ENCODE data around the gene UTS2R.

The UTS2R gene

DNA sequence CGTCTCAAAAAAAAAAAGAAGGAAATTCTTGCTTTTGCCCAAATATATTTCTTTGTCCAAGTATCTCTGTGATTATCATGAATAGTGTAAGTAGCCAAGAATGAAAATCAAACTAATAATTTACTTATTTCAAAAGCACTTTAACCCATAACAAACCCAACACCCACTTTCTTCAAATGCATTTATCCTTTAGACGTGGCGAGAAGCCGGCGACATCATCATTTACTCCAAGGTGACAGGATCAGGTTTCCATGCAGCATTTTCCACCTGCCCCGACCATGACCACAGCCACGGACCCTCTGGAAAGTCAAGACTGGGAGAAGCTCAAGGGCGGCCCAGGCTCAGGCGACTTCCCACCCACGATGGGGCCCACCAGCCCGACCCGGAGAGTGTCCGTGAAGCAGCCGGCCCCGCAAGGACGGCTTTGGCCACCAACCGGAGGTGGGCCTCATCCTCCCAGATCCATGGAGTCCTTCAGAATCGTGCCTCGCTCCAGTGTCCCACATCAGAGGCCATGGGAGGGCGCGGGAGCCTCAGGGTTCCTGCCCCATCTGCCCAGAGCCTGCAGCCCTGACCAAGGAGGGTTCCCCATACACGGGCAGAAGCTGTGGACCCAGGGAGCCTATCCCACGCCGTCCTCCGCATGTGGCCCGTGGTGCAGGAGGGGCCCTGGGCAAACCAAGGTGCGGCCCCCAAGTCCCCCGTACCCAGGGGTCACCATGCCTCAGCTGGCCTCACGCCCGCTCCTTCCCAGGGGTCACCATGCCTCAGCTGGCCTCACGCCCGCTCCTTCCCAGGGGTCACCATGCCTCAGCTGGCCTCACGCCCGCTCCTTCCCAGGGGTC is 18.7 kb downstream of the UTS2R start:
- H3K4me3 ChIP-seq (ENCODE audit: low read depth, low read length): no peak overlapping the region
- H3K36me3 ChIP-seq (ENCODE audit: control insufficient read depth in 2 of 2, insufficient read depth in 1 of 2, low read length in 2 of 2): peaks cover 0 to 20% of the 10 kb centered on the region in 2 experiments; a peak in 1 of 3 replicates
- no peaks in the 10 kb centered on the region for H3K4me1 ChIP-seq (ENCODE audit: control insufficient read depth, insufficient read depth, low read length)
- POLR2A ChIA-PET: no interaction called here
- H3K9me3 ChIP-seq (ENCODE audit: control insufficient read depth, insufficient read depth, low read depth, low read length): no peaks in the 10 kb centered on the region
- CTCF ChIA-PET: interaction anchor here (0.5 kb wide), 1 partner anchor 17 kb away, joined by 4 read pairs; no protein-coding TSS in a partner anchor
- H3K27ac ChIP-seq (ENCODE audit: extremely low read depth, low read depth, low read length): no peak overlapping the region
- TF ChIP-seq ZBTB21 (tag by site-specific recombination; IDR thresholded peaks at IDR 0.05) (no peak), ZNF366 (tag by site-specific recombination; conservative IDR thresholded peaks at IDR 0.05) (0 out of 2 replicates have a peak, but pooled peaks have one; percentile 13), ZNF37A (tag by site-specific recombination; IDR thresholded peaks at IDR 0.05) (no peak), ZFP69B (tag by site-specific recombination; IDR thresholded peaks at IDR 0.05) (peak; percentile 63), ZNF660 (tag by site-specific recombination; IDR thresholded peaks at IDR 0.05) (no peak), ZNF274 (IDR thresholded peaks at IDR 0.05; ENCODE audit: low read length) (no peak), ZNF274 (tag by site-specific recombination; IDR thresholded peaks at IDR 0.05; ENCODE audit: borderline replicate concordance) (no peak)
- TF ChIP-seq, protein P1, sequence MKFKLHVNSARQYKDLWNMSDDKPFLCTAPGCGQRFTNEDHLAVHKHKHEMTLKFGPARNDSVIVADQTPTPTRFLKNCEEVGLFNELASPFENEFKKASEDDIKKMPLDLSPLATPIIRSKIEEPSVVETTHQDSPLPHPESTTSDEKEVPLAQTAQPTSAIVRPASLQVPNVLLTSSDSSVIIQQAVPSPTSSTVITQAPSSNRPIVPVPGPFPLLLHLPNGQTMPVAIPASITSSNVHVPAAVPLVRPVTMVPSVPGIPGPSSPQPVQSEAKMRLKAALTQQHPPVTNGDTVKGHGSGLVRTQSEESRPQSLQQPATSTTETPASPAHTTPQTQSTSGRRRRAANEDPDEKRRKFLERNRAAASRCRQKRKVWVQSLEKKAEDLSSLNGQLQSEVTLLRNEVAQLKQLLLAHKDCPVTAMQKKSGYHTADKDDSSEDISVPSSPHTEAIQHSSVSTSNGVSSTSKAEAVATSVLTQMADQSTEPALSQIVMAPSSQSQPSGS (tag by site-specific recombination; IDR thresholded peaks at IDR 0.05; ENCODE audit: low read depth): peak; percentile 64
- TF ChIP-seq, protein P2, sequence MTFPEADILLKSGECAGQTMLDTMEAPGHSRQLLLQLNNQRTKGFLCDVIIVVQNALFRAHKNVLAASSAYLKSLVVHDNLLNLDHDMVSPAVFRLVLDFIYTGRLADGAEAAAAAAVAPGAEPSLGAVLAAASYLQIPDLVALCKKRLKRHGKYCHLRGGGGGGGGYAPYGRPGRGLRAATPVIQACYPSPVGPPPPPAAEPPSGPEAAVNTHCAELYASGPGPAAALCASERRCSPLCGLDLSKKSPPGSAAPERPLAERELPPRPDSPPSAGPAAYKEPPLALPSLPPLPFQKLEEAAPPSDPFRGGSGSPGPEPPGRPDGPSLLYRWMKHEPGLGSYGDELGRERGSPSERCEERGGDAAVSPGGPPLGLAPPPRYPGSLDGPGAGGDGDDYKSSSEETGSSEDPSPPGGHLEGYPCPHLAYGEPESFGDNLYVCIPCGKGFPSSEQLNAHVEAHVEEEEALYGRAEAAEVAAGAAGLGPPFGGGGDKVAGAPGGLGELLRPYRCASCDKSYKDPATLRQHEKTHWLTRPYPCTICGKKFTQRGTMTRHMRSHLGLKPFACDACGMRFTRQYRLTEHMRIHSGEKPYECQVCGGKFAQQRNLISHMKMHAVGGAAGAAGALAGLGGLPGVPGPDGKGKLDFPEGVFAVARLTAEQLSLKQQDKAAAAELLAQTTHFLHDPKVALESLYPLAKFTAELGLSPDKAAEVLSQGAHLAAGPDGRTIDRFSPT (tag by site-specific recombination; IDR thresholded peaks at IDR 0.05): no peak
- TF ChIP-seq, protein P3, sequence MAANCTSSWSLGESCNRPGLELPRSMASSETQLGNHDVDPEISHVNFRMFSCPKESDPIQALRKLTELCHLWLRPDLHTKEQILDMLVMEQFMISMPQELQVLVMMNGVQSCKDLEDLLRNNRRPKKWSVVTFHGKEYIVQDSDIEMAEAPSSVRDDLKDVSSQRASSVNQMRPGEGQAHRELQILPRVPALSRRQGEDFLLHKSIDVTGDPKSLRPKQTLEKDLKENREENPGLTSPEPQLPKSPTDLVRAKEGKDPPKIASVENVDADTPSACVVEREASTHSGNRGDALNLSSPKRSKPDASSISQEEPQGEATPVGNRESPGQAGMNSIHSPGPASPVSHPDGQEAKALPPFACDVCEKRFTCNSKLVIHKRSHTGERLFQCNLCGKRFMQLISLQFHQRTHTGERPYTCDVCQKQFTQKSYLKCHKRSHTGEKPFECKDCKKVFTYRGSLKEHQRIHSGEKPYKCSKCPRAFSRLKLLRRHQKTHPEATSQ (tag by site-specific recombination; IDR thresholded peaks at IDR 0.05): no peak

DNA sequence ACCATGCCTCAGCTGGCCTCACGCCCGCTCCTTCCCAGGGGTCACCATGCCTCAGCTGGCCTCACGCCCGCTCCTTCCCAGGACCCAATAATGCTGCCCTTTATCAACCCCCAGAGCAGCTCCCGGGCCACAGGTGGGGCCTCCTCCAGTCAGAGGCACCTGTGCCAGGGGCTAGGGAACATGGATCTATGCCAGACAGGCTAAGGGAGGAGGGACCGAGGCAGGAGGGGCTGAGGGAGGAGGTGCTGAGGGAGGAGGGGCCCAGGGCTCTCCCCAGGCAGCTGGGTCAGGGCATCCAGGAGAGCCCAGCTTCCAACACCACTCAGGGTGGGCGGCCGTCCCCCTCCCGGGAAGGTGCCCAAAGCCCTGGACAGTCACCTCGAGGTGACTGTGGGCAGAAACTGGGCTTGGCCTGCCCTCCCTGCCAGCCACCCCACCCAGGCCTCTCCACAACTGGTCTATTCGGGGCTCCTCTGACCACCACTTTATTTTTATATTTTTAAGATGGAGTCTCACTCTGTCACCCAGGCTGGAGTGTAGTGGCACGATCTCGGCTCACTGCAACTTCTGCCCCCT is 19.4 kb downstream of the UTS2R start:
- Histone ChIP-seq H3K4me3 (ENCODE audit: low read depth, low read length) (no peak overlapping the region), H3K9me3 (ENCODE audit: control insufficient read depth, insufficient read depth, low read depth, low read length) (no peaks in the 10 kb centered on the region), H3K27ac (ENCODE audit: extremely low read depth, low read depth, low read length) (no peak overlapping the region), H3K4me1 (ENCODE audit: control insufficient read depth, insufficient read depth, low read length) (no peaks in the 10 kb centered on the region), H3K36me3 (ENCODE audit: control insufficient read depth in 2 of 2, insufficient read depth in 1 of 2, low read length in 2 of 2) (peaks cover 0 to 20% of the 10 kb centered on the region in 2 experiments; a peak in 1 of 3 replicates)
- TF ChIP-seq SCRT1 (tag by site-specific recombination; IDR thresholded peaks at IDR 0.05; ENCODE audit: borderline replicate concordance) (peak; percentile 53; the same call in 1 of the 2 replicates), SCRT2 (tag by site-specific recombination; IDR thresholded peaks at IDR 0.05) (0 out of 2 replicates have a peak, but pooled peaks have one; percentile 33), KLF7 (tag by site-specific recombination; IDR thresholded peaks at IDR 0.05; ENCODE audit: borderline replicate concordance) (no peak)
- ChIA-PET POLR2A (no interaction called here), CTCF (interaction anchor here (0.5 to 0.6 kb wide), 2 partner anchors 17 to 61 kb away, joined by 3 to 4 read pairs; no protein-coding TSS in a partner anchor)

DNA sequence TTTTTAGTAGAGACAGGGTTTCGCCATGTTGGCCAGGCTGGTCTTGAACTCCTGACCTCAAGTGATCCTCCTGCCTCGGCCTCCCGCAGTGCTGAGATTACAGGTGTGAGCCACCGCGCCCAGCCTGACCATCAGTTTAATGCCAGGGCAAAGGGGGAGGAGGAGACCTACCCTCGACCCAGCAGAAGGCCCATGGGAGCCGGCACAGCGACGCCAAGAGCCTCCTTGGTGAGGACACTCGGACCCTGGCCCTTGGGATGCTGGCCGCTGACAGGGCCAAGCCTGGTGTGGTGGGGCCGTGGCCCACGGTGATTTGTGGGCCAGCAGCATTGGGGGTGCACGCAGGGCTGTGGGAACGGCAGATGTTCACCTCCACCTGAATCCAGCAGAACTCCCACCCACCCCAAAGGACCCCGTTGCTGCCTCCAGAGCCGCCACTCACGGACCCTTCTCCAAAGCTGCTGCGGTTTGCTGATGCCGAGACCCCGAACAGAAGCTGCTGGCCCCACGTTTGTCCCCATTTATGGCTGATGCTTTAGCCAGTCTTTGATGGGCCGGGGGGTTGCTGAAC is 20.0 kb downstream of the UTS2R start:
- ChIA-PET CTCF (interaction anchor here (0.6 kb wide), 1 partner anchor 62 kb away, joined by 3 read pairs; no protein-coding TSS in a partner anchor), POLR2A (interaction anchor here (0.7 kb wide), 1 partner anchor 11 kb away, joined by 3 read pairs; no protein-coding TSS in a partner anchor)
- Histone ChIP-seq H3K9me3 (ENCODE audit: control insufficient read depth, insufficient read depth, low read depth, low read length) (no peaks in the 10 kb centered on the region), H3K27ac (ENCODE audit: extremely low read depth, low read depth, low read length) (no peak overlapping the region), H3K4me1 (ENCODE audit: control insufficient read depth, insufficient read depth, low read length) (no peaks in the 10 kb centered on the region), H3K4me3 (ENCODE audit: low read depth, low read length) (no peak overlapping the region), H3K36me3 (ENCODE audit: control insufficient read depth in 2 of 2, insufficient read depth in 1 of 2, low read length in 2 of 2) (peaks cover 0 to 20% of the 10 kb centered on the region in 2 experiments; a peak in 1 of 3 replicates)
- TF ChIP-seq YY1 (tag by site-specific recombination; IDR thresholded peaks at IDR 0.05): no peak
- TF ChIP-seq, protein P4, sequence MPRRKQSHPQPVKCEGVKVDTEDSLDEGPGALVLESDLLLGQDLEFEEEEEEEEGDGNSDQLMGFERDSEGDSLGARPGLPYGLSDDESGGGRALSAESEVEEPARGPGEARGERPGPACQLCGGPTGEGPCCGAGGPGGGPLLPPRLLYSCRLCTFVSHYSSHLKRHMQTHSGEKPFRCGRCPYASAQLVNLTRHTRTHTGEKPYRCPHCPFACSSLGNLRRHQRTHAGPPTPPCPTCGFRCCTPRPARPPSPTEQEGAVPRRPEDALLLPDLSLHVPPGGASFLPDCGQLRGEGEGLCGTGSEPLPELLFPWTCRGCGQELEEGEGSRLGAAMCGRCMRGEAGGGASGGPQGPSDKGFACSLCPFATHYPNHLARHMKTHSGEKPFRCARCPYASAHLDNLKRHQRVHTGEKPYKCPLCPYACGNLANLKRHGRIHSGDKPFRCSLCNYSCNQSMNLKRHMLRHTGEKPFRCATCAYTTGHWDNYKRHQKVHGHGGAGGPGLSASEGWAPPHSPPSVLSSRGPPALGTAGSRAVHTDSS (tag by site-specific recombination; IDR thresholded peaks at IDR 0.05): no peak
- no peak for TF ChIP-seq ZNF768 (tag by site-specific recombination; IDR thresholded peaks at IDR 0.05)
- TF ChIP-seq, protein P5, sequence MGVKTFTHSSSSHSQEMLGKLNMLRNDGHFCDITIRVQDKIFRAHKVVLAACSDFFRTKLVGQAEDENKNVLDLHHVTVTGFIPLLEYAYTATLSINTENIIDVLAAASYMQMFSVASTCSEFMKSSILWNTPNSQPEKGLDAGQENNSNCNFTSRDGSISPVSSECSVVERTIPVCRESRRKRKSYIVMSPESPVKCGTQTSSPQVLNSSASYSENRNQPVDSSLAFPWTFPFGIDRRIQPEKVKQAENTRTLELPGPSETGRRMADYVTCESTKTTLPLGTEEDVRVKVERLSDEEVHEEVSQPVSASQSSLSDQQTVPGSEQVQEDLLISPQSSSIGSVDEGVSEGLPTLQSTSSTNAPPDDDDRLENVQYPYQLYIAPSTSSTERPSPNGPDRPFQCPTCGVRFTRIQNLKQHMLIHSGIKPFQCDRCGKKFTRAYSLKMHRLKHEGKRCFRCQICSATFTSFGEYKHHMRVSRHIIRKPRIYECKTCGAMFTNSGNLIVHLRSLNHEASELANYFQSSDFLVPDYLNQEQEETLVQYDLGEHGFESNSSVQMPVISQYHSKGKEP (tag by site-specific recombination; IDR thresholded peaks at IDR 0.05): no peak
- TF ChIP-seq ZNF16 (tag by site-specific recombination; IDR thresholded peaks at IDR 0.05; ENCODE audit: low read depth): no peak
- no peak for TF ChIP-seq ZNF302 (tag by site-specific recombination; IDR thresholded peaks at IDR 0.05; ENCODE audit: low read depth)
- TF ChIP-seq TRIM28 (IDR thresholded peaks at IDR 0.05; ENCODE audit: borderline replicate concordance, low read length): no peak
- TF ChIP-seq ZNF701 (tag by site-specific recombination; IDR thresholded peaks at IDR 0.05): no peak
